ENCODE measurements around the gene OXCT2. TPM values are rescaled to one million over a fixed set of nuclear protein-coding genes. Genes with fewer than 3 reads are reported as not detected.

Gene OXCT2
- polyA plus RNA-seq, 1 donor (not counting 4 experiments of a cell fraction or from before 2014, with no cell fraction given), result not detected

DNA sequence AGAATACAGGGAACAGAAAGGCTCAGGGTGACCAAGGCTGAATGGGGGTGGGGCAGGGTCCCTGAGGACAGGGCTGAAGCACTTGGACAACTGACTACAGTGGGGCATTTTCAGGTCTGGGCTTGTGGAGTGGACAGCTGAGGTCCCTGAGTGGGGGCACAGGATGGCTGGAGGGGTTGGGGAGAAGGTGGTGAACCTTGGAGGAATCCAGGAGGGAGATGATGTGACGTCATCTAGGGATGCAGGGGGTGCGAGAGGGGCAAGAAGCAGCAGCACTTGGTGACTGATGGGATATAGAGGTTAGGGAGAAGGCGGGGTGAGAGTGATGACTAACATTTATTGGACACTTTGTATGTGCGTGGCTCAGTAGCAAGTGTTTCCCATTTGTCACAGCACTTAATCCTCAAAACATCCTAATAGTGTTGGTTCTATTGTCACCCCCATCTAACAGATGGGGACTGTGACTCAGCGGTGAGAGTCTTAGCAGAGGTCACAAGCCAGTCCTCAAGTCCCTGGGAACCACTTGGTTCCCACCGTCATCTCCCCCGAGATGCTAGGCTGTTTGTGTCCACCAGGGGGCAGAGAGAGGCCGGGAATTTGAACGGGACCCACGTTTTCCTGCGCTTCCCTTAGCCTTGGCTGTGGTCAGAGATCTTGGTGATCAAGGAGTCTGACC, 45.4 kb upstream of the OXCT2 start:
- FAIRE-seq (peak; percentile 97), DNase-seq (ENCODE audit: low read depth, low spot score) (no peak)
- no peaks in the 10 kb centered on the region for H4K20me1 ChIP-seq (ENCODE audit: control insufficient read depth, extremely low read depth, insufficient read depth, low read length)
- peak overlapping the region; percentile 20 for H3K4me2 ChIP-seq (ENCODE audit: control insufficient read depth, extremely low read depth, insufficient read depth, low read depth, low read length)
- no peaks in the 10 kb centered on the region for H3K36me3 ChIP-seq (ENCODE audit: control insufficient read depth in 2 of 2, extremely low read depth in 1 of 2, insufficient read depth in 2 of 2, low read length in 2 of 2)
- no peaks in the 10 kb centered on the region for H3K27me3 ChIP-seq (ENCODE audit: control insufficient read depth, extremely low read depth, insufficient read depth, low read length)
- H3K9me1 ChIP-seq (ENCODE audit: control insufficient read depth, extremely low read depth, insufficient read depth, low read length), result no peaks in the 10 kb centered on the region
- TF ChIP-seq, protein P1, sequence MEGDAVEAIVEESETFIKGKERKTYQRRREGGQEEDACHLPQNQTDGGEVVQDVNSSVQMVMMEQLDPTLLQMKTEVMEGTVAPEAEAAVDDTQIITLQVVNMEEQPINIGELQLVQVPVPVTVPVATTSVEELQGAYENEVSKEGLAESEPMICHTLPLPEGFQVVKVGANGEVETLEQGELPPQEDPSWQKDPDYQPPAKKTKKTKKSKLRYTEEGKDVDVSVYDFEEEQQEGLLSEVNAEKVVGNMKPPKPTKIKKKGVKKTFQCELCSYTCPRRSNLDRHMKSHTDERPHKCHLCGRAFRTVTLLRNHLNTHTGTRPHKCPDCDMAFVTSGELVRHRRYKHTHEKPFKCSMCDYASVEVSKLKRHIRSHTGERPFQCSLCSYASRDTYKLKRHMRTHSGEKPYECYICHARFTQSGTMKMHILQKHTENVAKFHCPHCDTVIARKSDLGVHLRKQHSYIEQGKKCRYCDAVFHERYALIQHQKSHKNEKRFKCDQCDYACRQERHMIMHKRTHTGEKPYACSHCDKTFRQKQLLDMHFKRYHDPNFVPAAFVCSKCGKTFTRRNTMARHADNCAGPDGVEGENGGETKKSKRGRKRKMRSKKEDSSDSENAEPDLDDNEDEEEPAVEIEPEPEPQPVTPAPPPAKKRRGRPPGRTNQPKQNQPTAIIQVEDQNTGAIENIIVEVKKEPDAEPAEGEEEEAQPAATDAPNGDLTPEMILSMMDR (optimal IDR thresholded peaks at IDR 0.05 in 1 of 3, IDR thresholded peaks at IDR 0.05 in 1 of 3, conservative IDR thresholded peaks at IDR 0.05 in 1 of 3; ENCODE audit: extremely low read depth in 1 of 3, insufficient read depth in 2 of 3, low read length in 3 of 3), result peak; percentile 81 to 87 (median 81)
- no peak for TF ChIP-seq EZH2 (IDR thresholded peaks at IDR 0.05; ENCODE audit: low read length)
- H3K9ac ChIP-seq (ENCODE audit: control insufficient read depth, extremely low read depth, insufficient read depth, low read length), result peak overlapping the region; percentile 50
- no peak overlapping the region for H3K4me3 ChIP-seq (ENCODE audit: control insufficient read depth in 2 of 3, extremely low read depth in 1 of 3, insufficient read depth in 2 of 3, low read depth in 1 of 3, low read length in 3 of 3)
- H3K27ac ChIP-seq (ENCODE audit: control insufficient read depth, insufficient read depth, low read length), result peak overlapping the region; percentile 64
- H3K79me2 ChIP-seq (ENCODE audit: control insufficient read depth, insufficient read depth, low read length), result no peaks in the 10 kb centered on the region
- no peak overlapping the region for H2AFZ ChIP-seq (ENCODE audit: control insufficient read depth, low read length)
- peaks cover 16% of the 10 kb centered on the region for H3K4me1 ChIP-seq (ENCODE audit: control insufficient read depth, extremely low read depth, insufficient read depth, low read length)
- no peaks in the 10 kb centered on the region for H3K9me3 ChIP-seq (ENCODE audit: control insufficient read depth, low read depth, low read length)
- dilution Hi-C loops (cut with MboI; ENCODE audit: extremely low pct_ligation_motif_present, low sequenced_read_pairs), result no loop called here

DNA sequence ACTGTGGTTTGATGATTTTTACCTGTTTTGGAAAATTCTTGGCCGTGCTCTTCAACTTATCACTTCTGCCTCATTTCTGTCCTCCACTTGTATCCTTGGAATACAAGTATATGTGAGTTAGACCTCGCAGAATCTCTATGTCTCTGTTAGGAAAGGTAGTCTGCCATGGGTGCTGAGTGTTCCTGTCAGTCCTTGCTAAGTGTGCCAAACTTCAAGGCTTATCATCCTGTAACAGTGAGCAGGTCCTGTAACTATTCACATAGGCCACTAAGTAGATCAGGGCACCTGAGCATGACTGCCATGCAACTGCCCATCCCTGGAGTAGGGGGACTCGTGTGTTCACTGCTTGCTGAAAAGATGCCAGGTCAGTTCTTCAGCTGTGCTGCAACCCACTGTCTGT, 41.8 kb upstream of the OXCT2 start:
- DNase-seq (ENCODE audit: low read depth, low spot score), result no peak
- Histone ChIP-seq H3K79me2 (ENCODE audit: control insufficient read depth, insufficient read depth, low read length) (no peaks in the 10 kb centered on the region), H3K9me1 (ENCODE audit: control insufficient read depth, extremely low read depth, insufficient read depth, low read length) (no peaks in the 10 kb centered on the region), H3K27me3 (ENCODE audit: control insufficient read depth, extremely low read depth, insufficient read depth, low read length) (no peaks in the 10 kb centered on the region), H3K27ac (ENCODE audit: control insufficient read depth, insufficient read depth, low read length) (no peak overlapping the region), H3K4me3 (ENCODE audit: control insufficient read depth in 2 of 3, extremely low read depth in 1 of 3, insufficient read depth in 2 of 3, low read depth in 1 of 3, low read length in 3 of 3) (no peak overlapping the region), H2AFZ (ENCODE audit: control insufficient read depth, low read length) (no peak overlapping the region), H4K20me1 (ENCODE audit: control insufficient read depth, extremely low read depth, insufficient read depth, low read length) (no peaks in the 10 kb centered on the region), H3K4me1 (ENCODE audit: control insufficient read depth, extremely low read depth, insufficient read depth, low read length) (peaks cover 8% of the 10 kb centered on the region), H3K4me2 (ENCODE audit: control insufficient read depth, extremely low read depth, insufficient read depth, low read depth, low read length) (no peak overlapping the region), H3K36me3 (ENCODE audit: control insufficient read depth in 2 of 2, extremely low read depth in 1 of 2, insufficient read depth in 2 of 2, low read length in 2 of 2) (no peaks in the 10 kb centered on the region), H3K9me3 (ENCODE audit: control insufficient read depth, low read depth, low read length) (no peaks in the 10 kb centered on the region), H3K9ac (ENCODE audit: control insufficient read depth, extremely low read depth, insufficient read depth, low read length) (no peak overlapping the region)
- dilution Hi-C loops (cut with MboI; ENCODE audit: extremely low pct_ligation_motif_present, low sequenced_read_pairs), result no loop called here
- TF ChIP-seq EZH2 (IDR thresholded peaks at IDR 0.05; ENCODE audit: low read length), result no peak
- TF ChIP-seq, protein P1 (optimal IDR thresholded peaks at IDR 0.05 in 1 of 3, IDR thresholded peaks at IDR 0.05 in 1 of 3, conservative IDR thresholded peaks at IDR 0.05 in 1 of 3; ENCODE audit: extremely low read depth in 1 of 3, insufficient read depth in 2 of 3, low read length in 3 of 3), result no peak
- FAIRE-seq, result no peak

Data from keratinocyte (primary cell).